ACC112 (cell line): ENCODE measurements around the gene CAP2.

ENCODE experiments used
- H2AFZ ChIP-seq: fragments of 200-600 bp; sonication (generic); one replicate; pipeline ENCODE4 v1.6.0; 2017; ENCODE audit warnings: antibody characterized with exemption, low read length; ENCODE audit not compliant: unreplicated experiment
- H3K27ac ChIP-seq: fragments of 200-600 bp; sonication (generic); 2 replicates; pipeline ENCODE4 v1.5.1; 2014; ENCODE audit warnings: low read depth, mild to moderate bottlenecking, antibody characterized with exemption, low read length, moderate library complexity
- H3K27me3 ChIP-seq: fragments of 200-600 bp; sonication (generic); 2 replicates; pipeline ENCODE4 v1.6.1; 2014; ENCODE audit warnings: mild to moderate bottlenecking, antibody characterized with exemption, low read length, moderate library complexity, mixed read lengths; ENCODE audit not compliant: insufficient read depth
- H3K36me3 ChIP-seq: fragments of 200-600 bp; sonication (generic); 2 replicates; pipeline ENCODE4 v1.6.1; 2016; ENCODE audit warnings: mild to moderate bottlenecking, antibody characterized with exemption, low read length, moderate library complexity, mixed read lengths; ENCODE audit not compliant: insufficient read depth
- H3K4me1 ChIP-seq: fragments of 200-600 bp; sonication (generic); one replicate; pipeline ENCODE4 v1.6.1; 2016; ENCODE audit warnings: low read length, mixed read lengths; ENCODE audit not compliant: insufficient read depth, unreplicated experiment, control insufficient read depth
- H3K4me3 ChIP-seq: fragments of 200-600 bp; sonication (generic); 2 replicates; pipeline ENCODE4 v1.5.1; 2014; ENCODE audit warnings: mild to moderate bottlenecking, low read depth, low read length
- H3K79me2 ChIP-seq: fragments of 200-600 bp; sonication (generic); one replicate; pipeline ENCODE4 v1.6.0; 2016; ENCODE audit warnings: low read length; ENCODE audit not compliant: control insufficient read depth, unreplicated experiment, insufficient read depth

The CAP2 gene

DNA sequence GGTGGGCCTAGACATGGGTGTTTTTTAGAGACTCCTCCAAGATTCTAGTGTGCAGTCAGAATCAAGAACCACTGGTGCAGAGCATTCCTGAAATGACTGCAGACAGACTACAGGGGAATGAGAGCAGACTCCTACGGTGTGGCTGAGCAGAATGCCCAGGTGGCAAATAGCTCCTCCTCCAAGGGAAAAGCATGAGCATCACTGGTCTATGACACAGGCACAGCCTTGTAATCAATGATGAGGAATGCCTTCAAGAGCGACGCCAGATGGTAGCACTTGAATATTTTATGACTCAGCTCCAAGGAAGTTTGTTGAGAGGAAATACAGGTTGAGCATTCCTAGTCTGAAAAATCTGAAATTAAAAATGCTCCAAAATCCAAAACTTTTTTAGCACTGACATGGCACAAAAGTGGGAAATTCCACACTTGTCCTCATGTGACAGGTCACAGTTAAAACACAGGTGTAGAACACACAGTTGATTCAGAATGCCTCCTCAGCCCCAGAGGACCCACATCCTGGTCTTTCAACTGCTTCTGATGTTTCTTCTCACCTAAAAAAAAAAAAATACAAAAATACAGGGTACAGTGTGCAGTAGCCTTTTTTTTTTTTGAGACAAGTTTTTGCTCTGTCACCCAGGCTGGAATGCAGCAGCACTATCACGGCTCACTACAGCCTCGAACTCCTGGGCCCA is 196.2 kb downstream of the CAP2 start:
- Histone ChIP-seq H3K36me3 (no peaks in the 10 kb centered on the region), H3K27me3 (no peaks in the 10 kb centered on the region), H3K4me3 (no peak overlapping the region), H3K27ac (no peak overlapping the region), H3K4me1 (no peaks in the 10 kb centered on the region), H3K79me2 (no peaks in the 10 kb centered on the region), H2AFZ (no peak overlapping the region)

- no peak overlapping the region for H3K27ac ChIP-seq
- no peaks in the 10 kb centered on the region for H3K27me3 ChIP-seq
- H2AFZ ChIP-seq = no peak overlapping the region
- H3K4me1 ChIP-seq = no peaks in the 10 kb centered on the region
- H3K79me2 ChIP-seq = no peaks in the 10 kb centered on the region
- H3K4me3 ChIP-seq = no peak overlapping the region
- H3K36me3 ChIP-seq = no peaks in the 10 kb centered on the region
These were observed 197.9 kb downstream of the CAP2 start for GRCh38 chr6:17591287-17591686.

- H3K27ac ChIP-seq = no peak overlapping the region
- no peaks in the 10 kb centered on the region for H3K4me1 ChIP-seq
- no peaks in the 10 kb centered on the region for H3K79me2 ChIP-seq
- H3K4me3 ChIP-seq = no peak overlapping the region
- no peaks in the 10 kb centered on the region for H3K36me3 ChIP-seq
- no peak overlapping the region for H2AFZ ChIP-seq
- no peaks in the 10 kb centered on the region for H3K27me3 ChIP-seq
These were observed 199.9 kb downstream of the CAP2 start for GRCh38 chr6:17593246-17593645.

GRCh38 chr6:17596085-17596484 is 202.7 kb downstream of the CAP2 start:
- H3K4me1 ChIP-seq = no peaks in the 10 kb centered on the region
- no peaks in the 10 kb centered on the region for H3K27me3 ChIP-seq
- no peaks in the 10 kb centered on the region for H3K36me3 ChIP-seq
- H3K27ac ChIP-seq = no peak overlapping the region
- H3K4me3 ChIP-seq = no peak overlapping the region
- no peak overlapping the region for H2AFZ ChIP-seq
- peaks cover 2% of the 10 kb centered on the region for H3K79me2 ChIP-seq

GRCh38 chr6:17599877-17600526 is 206.6 kb downstream of the CAP2 start, which contains the start of gene FAM8A1:
Gene FAM8A1 (plus strand): TSS chr6:17600302. CDS start chr6:17600410, 108 bp downstream.
- no peak within 1 kb of the TSS for H3K27ac ChIP-seq
- no peaks in the 10 kb centered on the region for H3K27me3 ChIP-seq
- peaks cover 5% of the 10 kb centered on the region for H3K79me2 ChIP-seq
- H2AFZ ChIP-seq = peak within 1 kb of the TSS; percentile 95
- no peaks in the 10 kb centered on the region for H3K4me1 ChIP-seq
- peak within 1 kb of the TSS; percentile 89 for H3K4me3 ChIP-seq
- H3K36me3 ChIP-seq = no peaks in the 10 kb centered on the region

DNA sequence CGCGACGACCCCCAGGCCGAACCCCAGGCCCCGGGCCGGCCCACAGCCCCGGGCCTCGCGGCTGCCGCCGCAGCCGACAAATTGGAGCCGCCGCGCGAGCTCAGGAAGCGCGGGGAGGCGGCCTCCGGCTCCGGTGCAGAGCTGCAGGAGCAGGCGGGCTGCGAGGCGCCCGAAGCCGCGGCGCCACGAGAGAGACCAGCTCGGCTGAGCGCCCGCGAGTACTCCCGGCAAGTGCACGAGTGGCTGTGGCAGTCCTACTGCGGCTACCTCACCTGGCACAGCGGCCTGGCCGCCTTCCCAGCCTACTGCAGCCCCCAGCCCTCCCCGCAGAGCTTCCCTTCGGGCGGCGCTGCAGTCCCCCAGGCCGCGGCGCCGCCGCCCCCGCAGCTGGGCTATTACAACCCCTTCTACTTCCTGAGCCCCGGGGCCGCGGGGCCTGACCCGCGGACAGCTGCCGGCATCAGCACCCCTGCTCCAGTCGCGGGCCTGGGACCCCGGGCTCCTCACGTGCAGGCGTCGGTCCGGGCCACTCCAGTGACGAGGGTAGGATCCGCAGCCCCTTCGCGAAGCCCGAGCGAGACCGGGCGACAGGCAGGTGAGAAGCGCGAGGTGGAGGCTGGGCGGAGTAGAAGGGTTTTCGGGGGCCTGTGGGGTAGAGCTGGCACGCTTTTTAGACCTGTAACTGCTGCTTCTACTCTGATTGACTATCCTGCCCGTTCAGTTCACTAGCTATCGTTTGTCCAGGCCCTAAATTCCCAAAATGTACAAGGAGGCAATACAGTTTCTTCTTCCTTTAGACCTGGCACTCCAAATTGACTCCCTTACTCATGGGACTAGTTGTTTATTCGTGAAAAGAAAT is 207.4 kb downstream of the CAP2 start:
- H3K27ac ChIP-seq = no peak overlapping the region
- peak overlapping the region; percentile 89 for H3K4me3 ChIP-seq
- H2AFZ ChIP-seq = peak overlapping the region; percentile 70
- H3K36me3 ChIP-seq = no peaks in the 10 kb centered on the region
- H3K4me1 ChIP-seq = no peaks in the 10 kb centered on the region
- H3K27me3 ChIP-seq = no peaks in the 10 kb centered on the region
- H3K79me2 ChIP-seq = peaks cover 5% of the 10 kb centered on the region

- Histone ChIP-seq H3K4me3 (peak overlapping the region; percentile 89), H3K4me1 (no peaks in the 10 kb centered on the region), H2AFZ (peak overlapping the region; percentile 70), H3K36me3 (no peaks in the 10 kb centered on the region), H3K27ac (no peak overlapping the region), H3K79me2 (peaks cover 5% of the 10 kb centered on the region), H3K27me3 (no peaks in the 10 kb centered on the region)
These were observed 207.9 kb downstream of the CAP2 start for GRCh38 chr6:17601386-17601703.

GRCh38 chr6:17602888-17603287 is 209.5 kb downstream of the CAP2 start:
- Histone ChIP-seq H2AFZ (no peak overlapping the region), H3K36me3 (no peaks in the 10 kb centered on the region), H3K27ac (no peak overlapping the region), H3K4me1 (no peaks in the 10 kb centered on the region), H3K27me3 (no peaks in the 10 kb centered on the region), H3K4me3 (no peak overlapping the region), H3K79me2 (peaks cover 5% of the 10 kb centered on the region)

- H3K27me3 ChIP-seq = no peaks in the 10 kb centered on the region
- H3K27ac ChIP-seq = no peak overlapping the region
- H3K79me2 ChIP-seq = no peaks in the 10 kb centered on the region
- H2AFZ ChIP-seq = no peak overlapping the region
- no peaks in the 10 kb centered on the region for H3K36me3 ChIP-seq
- no peaks in the 10 kb centered on the region for H3K4me1 ChIP-seq
- H3K4me3 ChIP-seq = no peak overlapping the region
These were observed 213.2 kb downstream of the CAP2 start for GRCh38 chr6:17606606-17607005.
